ENCODE data around the gene COX20.

- TF ChIP-seq CTCF (IDR thresholded peaks at IDR 0.05) (peak; percentile 18 to 68 (median 57)), POLR2A (IDR thresholded peaks at IDR 0.05) (peak; percentile 97)
These were observed 29.0 kb downstream of the COX20 start, which contains the start of gene HNRNPU for GRCh38 chr1:244864253-244865027.
